Naive thymus-derived CD4-positive, alpha-beta T cell (primary cell): ENCODE measurements around the gene KRTDAP. TPM values are rescaled to one million over a fixed set of nuclear protein-coding genes. Genes with fewer than 3 reads are reported as not detected.

Source experiments
- ATAC-seq: fragments of 150-1000 bp; cut with Tn5 transposase; 2 replicates; pipeline ENCODE4 v1.10.0; 2021; ENCODE audit warnings: mild to moderate bottlenecking, moderate library complexity
- CTCF ChIA-PET: fragments of 350-600 bp; sonication (Branson Sonifier 250); formaldehyde crosslinking; loops from one replicate; lab custom pipeline; 2021; ENCODE audit warnings: antibody characterized with exemption; lab: Charles Lee
- POLR2A ChIA-PET: fragments of 350-600 bp; sonication (Branson Sonifier 250); formaldehyde crosslinking; loops from one replicate; lab custom pipeline; 2021; ENCODE audit warnings: antibody characterized with exemption, inconsistent platforms; lab: Charles Lee
- DNase-seq, 9 donors: peaks; one replicate each; pipeline versions ENCODE4 v3.0.0 to v3.0.0-alpha.2; 2020 to 2022; ENCODE audit warnings: mixed read lengths in 1 of 9
- H3K27ac ChIP-seq: one replicate; pipeline ENCODE4 v1.7.0; 2013; ENCODE audit warnings: mild to moderate bottlenecking, low read depth, low read length, moderate library complexity
- H3K27me3 ChIP-seq, 2 donors: one replicate each; pipeline ENCODE4 v1.7.0; 2013; ENCODE audit warnings: low read length in 2 of 2, mild to moderate bottlenecking in 2 of 2, moderate library complexity in 2 of 2; ENCODE audit not compliant: control insufficient read depth in 2 of 2, insufficient read depth in 2 of 2
- H3K36me3 ChIP-seq, 3 experiments: 1 replicate in 2 of 3; 2 replicates in 1 of 3; pipeline ENCODE4 v1.7.0; 2013; ENCODE audit warnings: low read length in 3 of 3, mild to moderate bottlenecking in 3 of 3, moderate library complexity in 1 of 3; ENCODE audit not compliant: insufficient read depth in 3 of 3, control insufficient read depth in 2 of 3
- H3K4me1 ChIP-seq, 2 donors: one replicate each; pipeline ENCODE4 v1.7.0; 2013; ENCODE audit warnings: low read length in 2 of 2, mild to moderate bottlenecking in 2 of 2, moderate library complexity in 1 of 2; ENCODE audit not compliant: control insufficient read depth in 2 of 2, insufficient read depth in 2 of 2
- H3K4me3 ChIP-seq: 2 replicates; pipeline ENCODE4 v1.7.0; 2013; ENCODE audit warnings: mild to moderate bottlenecking, low read length
- H3K9me3 ChIP-seq, 3 experiments: 1 replicate in 2 of 3; 2 replicates in 1 of 3; pipeline ENCODE4 v1.7.0; 2013; ENCODE audit warnings: low read length in 3 of 3; ENCODE audit not compliant: control insufficient read depth in 2 of 3
- H3K27ac Mint-ChIP-seq, 9 donors: one replicate each; pipeline ENCODE4 v1.8.0; 2020 to 2022; ENCODE audit warnings: mixed read lengths in 9 of 9, mild to moderate bottlenecking in 8 of 9, moderate library complexity in 5 of 9, inconsistent platforms in 2 of 9
- H3K27me3 Mint-ChIP-seq, 5 donors: one replicate each; pipeline ENCODE4 v1.8.0; 2021 to 2022; ENCODE audit warnings: mixed read lengths in 5 of 5, mild to moderate bottlenecking in 1 of 5
- H3K36me3 Mint-ChIP-seq, 5 donors: one replicate each; pipeline ENCODE4 v1.8.0; 2020 to 2022; ENCODE audit warnings: mixed read lengths in 5 of 5, mild to moderate bottlenecking in 3 of 5, inconsistent platforms in 1 of 5
- H3K4me1 Mint-ChIP-seq, 7 donors: one replicate each; pipeline ENCODE4 v1.8.0; 2020 to 2022; ENCODE audit warnings: mixed read lengths in 7 of 7, mild to moderate bottlenecking in 3 of 7, inconsistent platforms in 1 of 7
- H3K4me3 Mint-ChIP-seq, 10 donors: one replicate each; pipeline ENCODE4 v1.8.0; 2020 to 2022; ENCODE audit warnings: mild to moderate bottlenecking in 10 of 10, mixed read lengths in 10 of 10, moderate library complexity in 6 of 10, inconsistent platforms in 2 of 10
- H3K9me3 Mint-ChIP-seq, 11 donors: one replicate each; pipeline ENCODE4 v1.8.0; 2020 to 2022; ENCODE audit warnings: mixed read lengths in 11 of 11, mild to moderate bottlenecking in 4 of 11, inconsistent platforms in 1 of 11, moderate library complexity in 1 of 11
- intact Hi-C, 2 donors: fragments of 100-400 bp; cut with micrococcal nuclease; formaldehyde crosslinking; loops; one replicate each; pipeline ENCODE4 v1.15.1; 2023
- polyA plus RNA-seq, 2 donors: library from polyadenylated mRNA; unstranded; fragments of 300-500 nt; fragmentation: Illumina TruSeq; gene quantifications; one replicate each; pipeline ENCODE4 v1.2.3, GENCODE V29; 2021
- total RNA-seq, 6 experiments: library from RNA in 5 of 6; stranded (reverse) in 5 of 6; gene quantifications; 1 replicate in 5 of 6; 2 replicates in 1 of 6; pipeline ENCODE4 v1.2.3 and lab custom pipeline; 2021 to 2026

Gene KRTDAP
- total and polyA plus RNA-seq, 7 experiments from 2014 or later = not detected

DNA sequence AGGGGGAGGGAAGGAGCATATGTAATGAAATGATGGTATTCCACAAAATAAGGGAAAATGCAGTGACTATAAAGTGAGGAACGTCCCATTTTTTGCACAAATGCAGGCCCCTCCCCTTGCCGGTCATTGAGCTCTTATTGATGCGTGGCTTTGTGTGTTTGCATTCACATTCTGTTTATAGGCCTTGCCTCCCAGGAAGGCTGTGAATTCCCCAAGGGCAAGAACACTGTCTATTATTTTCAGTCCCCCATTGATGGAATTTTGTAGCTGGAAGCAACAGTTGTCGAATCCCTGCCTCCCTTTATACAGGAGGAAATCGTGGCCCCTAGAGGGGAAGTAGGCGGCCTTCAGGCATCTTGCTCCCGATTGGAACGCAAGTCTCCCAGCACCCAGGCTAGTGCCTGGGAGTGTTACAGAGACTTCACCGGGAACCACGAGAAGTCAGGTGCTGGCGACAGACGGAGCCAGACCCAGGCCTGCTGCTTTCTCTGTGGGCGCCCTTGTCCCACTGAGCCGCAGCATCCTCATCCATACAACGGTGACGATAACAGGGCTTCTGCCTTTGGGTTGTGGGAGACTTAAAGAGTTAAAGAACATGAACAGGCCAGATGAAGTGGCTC is 31.0 kb upstream of the KRTDAP start:
- no peak overlapping the region for H3K27ac Mint-ChIP-seq
- Histone ChIP-seq H3K36me3 (no peaks in the 10 kb centered on the region), H3K4me3 (no peak overlapping the region), H3K9me3 (no peaks in the 10 kb centered on the region), H3K4me1 (no peaks in the 10 kb centered on the region), H3K27me3 (no peaks in the 10 kb centered on the region), H3K27ac (no peak overlapping the region)
- peaks cover 0 to 2% (median 0%) of the 10 kb centered on the region in 7 donors for H3K4me1 Mint-ChIP-seq
- ATAC-seq (no peak), DNase-seq (no peak)
- H3K4me3 Mint-ChIP-seq = no peak overlapping the region
- H3K27me3 Mint-ChIP-seq = peaks cover 0 to 13% (median 7%) of the 10 kb centered on the region in 5 donors
- no peaks in the 10 kb centered on the region for H3K9me3 Mint-ChIP-seq
- no peaks in the 10 kb centered on the region for H3K36me3 Mint-ChIP-seq
- intact Hi-C loops = no loop called here
- CTCF ChIA-PET = interaction anchor here (0.6 to 1.4 kb wide), 2 partner anchors 11 to 17 kb away, joined by 6 to 7 read pairs; no protein-coding TSS in a partner anchor
- POLR2A ChIA-PET = no interaction called here

DNA sequence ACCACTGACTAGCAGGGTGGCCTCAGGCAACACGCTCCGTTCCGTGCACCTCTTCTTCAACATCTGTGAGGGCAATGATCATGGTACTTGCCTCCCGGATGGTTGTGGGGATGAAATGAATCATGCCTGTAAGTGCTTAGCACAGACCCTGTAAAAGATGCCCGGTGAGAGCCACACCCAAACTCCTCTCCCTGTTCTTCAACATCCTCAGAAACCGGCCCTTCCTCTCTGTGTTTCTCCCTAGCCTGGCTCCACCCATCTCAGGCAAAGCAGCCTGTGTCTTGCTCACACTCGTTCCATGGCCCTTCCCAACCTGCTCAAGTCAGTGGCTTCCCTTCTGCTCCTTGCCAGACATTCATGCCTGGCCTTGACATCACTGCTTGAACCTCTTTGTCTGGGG is 29.0 kb upstream of the KRTDAP start:
- intact Hi-C loops = no loop called here
- POLR2A ChIA-PET = no interaction called here

DNA sequence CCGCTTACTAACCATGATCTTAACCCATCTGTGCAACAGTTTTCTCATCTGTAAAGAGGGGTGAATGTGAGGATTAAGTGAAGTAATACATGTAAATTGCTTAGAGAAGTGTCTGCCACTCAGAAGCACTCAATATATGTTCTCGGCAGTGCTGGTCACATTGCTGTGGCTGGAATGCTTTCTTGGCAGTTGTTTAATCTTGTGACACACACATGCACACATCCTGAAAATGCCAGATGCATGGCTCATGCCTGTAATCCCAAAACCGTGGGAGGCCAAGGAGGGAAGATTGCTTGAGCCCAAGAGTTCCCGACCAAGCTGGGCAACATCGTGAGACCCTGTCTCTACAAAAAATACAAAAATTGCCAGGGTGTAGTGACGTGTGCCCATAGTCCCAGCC is 28.0 kb upstream of the KRTDAP start:
- no peak overlapping the region for H3K27ac Mint-ChIP-seq
- peaks cover 0 to 5% (median 0%) of the 10 kb centered on the region in 7 donors for H3K4me1 Mint-ChIP-seq
- no peak overlapping the region for H3K4me3 ChIP-seq
- H3K27ac ChIP-seq = no peak overlapping the region
- H3K9me3 Mint-ChIP-seq = no peaks in the 10 kb centered on the region
- DNase-seq (no peak), ATAC-seq (no peak)
- H3K36me3 Mint-ChIP-seq = no peaks in the 10 kb centered on the region
- H3K4me3 Mint-ChIP-seq = no peak overlapping the region
- no peaks in the 10 kb centered on the region for H3K36me3 ChIP-seq
- intact Hi-C loops = no loop called here
- no peaks in the 10 kb centered on the region for H3K4me1 ChIP-seq
- H3K27me3 ChIP-seq = no peaks in the 10 kb centered on the region
- ChIA-PET POLR2A (no interaction called here), CTCF (interaction anchor here (0.8 kb wide), 1 partner anchor 20 kb away, joined by 3 read pairs; no protein-coding TSS in a partner anchor)
- no peaks in the 10 kb centered on the region for H3K9me3 ChIP-seq
- H3K27me3 Mint-ChIP-seq = peaks cover 0 to 17% (median 12%) of the 10 kb centered on the region in 5 donors

More for the DNA sequence above, 29.0 kb upstream of the KRTDAP start:
- H3K36me3 ChIP-seq = no peaks in the 10 kb centered on the region
- H3K9me3 ChIP-seq = no peaks in the 10 kb centered on the region
- ATAC-seq (no peak), DNase-seq (no peak)
- CTCF ChIA-PET = no interaction called here
- no peaks in the 10 kb centered on the region for H3K36me3 Mint-ChIP-seq
- no peak overlapping the region for H3K4me3 Mint-ChIP-seq
- no peak overlapping the region for H3K27ac Mint-ChIP-seq
- H3K27me3 Mint-ChIP-seq = peaks cover 0 to 15% (median 10%) of the 10 kb centered on the region in 5 donors
- H3K27ac ChIP-seq = no peak overlapping the region
- H3K4me1 ChIP-seq = no peaks in the 10 kb centered on the region
- H3K4me3 ChIP-seq = no peak overlapping the region
- no peaks in the 10 kb centered on the region for H3K27me3 ChIP-seq
- no peaks in the 10 kb centered on the region for H3K9me3 Mint-ChIP-seq
- peaks cover 0 to 5% (median 0%) of the 10 kb centered on the region in 7 donors for H3K4me1 Mint-ChIP-seq

DNA sequence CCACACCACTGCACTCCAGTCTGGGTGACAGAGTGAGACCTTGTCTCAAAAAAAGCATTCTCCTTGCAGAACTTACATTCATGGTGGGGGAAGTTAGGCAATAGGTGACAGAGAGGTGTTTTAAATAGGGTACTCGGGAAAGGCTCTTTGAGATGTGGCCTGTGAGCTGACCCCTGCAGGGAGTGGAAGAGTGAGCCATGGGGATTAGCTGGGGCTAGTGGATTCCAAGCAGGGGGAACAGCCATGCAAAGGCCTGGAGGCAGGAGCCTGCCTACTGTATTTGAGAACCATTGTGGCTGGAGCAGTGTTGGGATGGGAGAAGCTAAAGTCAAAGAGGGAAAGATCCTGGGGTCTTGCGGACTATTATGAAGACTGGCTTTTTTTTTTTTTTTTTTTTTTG is 27.1 kb upstream of the KRTDAP start:
- Mint-ChIP-seq H3K4me3 (no peak overlapping the region), H3K27ac (no peak overlapping the region), H3K9me3 (no peaks in the 10 kb centered on the region), H3K27me3 (peaks cover 0 to 25% (median 19%) of the 10 kb centered on the region in 5 donors), H3K36me3 (no peaks in the 10 kb centered on the region), H3K4me1 (peaks cover 0 to 5% (median 0%) of the 10 kb centered on the region in 7 donors)
- intact Hi-C loops = no loop called here
- H3K4me1 ChIP-seq = no peaks in the 10 kb centered on the region
- DNase-seq = no peak
- ATAC-seq = no peak
- no peaks in the 10 kb centered on the region for H3K27me3 ChIP-seq
- POLR2A ChIA-PET = no interaction called here
- no peaks in the 10 kb centered on the region for H3K36me3 ChIP-seq
- H3K9me3 ChIP-seq = no peaks in the 10 kb centered on the region
- no peak overlapping the region for H3K4me3 ChIP-seq
- CTCF ChIA-PET = no interaction called here
- H3K27ac ChIP-seq = no peak overlapping the region

DNA sequence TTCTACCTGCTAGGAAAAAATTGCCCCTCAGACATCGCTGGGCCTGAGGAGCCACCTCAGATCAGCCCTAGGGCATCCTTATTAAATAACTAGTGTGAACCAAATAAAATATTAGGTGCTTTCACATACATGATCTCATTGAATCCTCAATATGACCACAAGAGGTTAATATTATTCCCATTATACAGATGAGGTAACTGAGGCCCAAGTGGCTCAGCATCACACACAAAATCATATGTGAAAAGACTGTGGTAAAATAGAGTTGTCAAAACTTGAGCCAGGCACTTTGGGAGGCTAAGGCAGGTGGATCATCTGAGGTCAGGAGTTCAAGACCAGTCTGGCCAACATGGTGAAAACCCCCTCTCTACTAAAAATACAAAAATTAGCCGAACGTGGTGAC is 26.0 kb upstream of the KRTDAP start:
- Histone ChIP-seq H3K4me1 (no peaks in the 10 kb centered on the region), H3K27me3 (no peaks in the 10 kb centered on the region), H3K36me3 (no peaks in the 10 kb centered on the region), H3K4me3 (no peak overlapping the region), H3K9me3 (no peaks in the 10 kb centered on the region), H3K27ac (no peak overlapping the region)
- CTCF ChIA-PET = no interaction called here
- DNase-seq = no peak
- no peak for ATAC-seq
- Mint-ChIP-seq H3K36me3 (no peaks in the 10 kb centered on the region), H3K9me3 (no peaks in the 10 kb centered on the region), H3K27ac (no peak overlapping the region), H3K27me3 (peaks cover 0 to 34% (median 22%) of the 10 kb centered on the region in 5 donors), H3K4me3 (no peak overlapping the region), H3K4me1 (peaks cover 0 to 5% (median 0%) of the 10 kb centered on the region in 7 donors)
- intact Hi-C loops = no loop called here
- POLR2A ChIA-PET = interaction anchor here (0.6 kb wide), 1 partner anchor 1314 kb away, joined by 3 read pairs; no protein-coding TSS in a partner anchor

DNA sequence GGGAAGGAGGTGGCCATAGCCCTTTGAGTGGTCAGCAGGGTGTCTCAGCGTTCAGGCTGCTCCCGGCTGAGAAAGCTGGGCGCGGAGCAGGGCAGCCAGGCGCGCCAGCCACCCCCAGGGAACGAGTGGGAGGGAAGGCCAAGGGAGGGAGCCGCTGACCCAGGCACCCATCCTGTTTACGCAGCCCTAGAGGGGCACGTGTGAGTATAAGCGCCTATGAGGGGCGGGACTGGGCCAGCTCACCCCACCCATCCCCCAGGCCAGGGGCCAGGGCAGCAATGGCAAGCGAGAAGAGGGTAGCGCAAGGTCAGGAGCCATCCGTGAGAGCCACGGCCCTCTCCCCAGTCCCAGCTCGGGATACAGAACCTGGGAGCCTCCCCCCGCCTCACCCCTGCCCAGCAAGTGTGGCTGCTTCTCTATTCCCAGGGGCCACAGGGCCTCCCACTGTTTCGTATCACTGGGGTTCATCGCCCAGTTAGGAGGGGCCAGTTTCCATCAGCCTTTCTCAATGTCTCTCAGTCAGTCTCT is 24.1 kb upstream of the KRTDAP start:
- Histone ChIP-seq H3K36me3 (no peaks in the 10 kb centered on the region), H3K27ac (no peak overlapping the region)
- no peak for ATAC-seq

More for the DNA sequence above, 24.1 kb upstream of the KRTDAP start:
- CTCF ChIA-PET = no interaction called here
- Histone ChIP-seq H3K9me3 (no peaks in the 10 kb centered on the region), H3K4me1 (peaks cover 10 to 15% of the 10 kb centered on the region in 2 donors), H3K27me3 (peaks cover 0 to 4% of the 10 kb centered on the region in 2 donors), H3K4me3 (no peak overlapping the region)
- Mint-ChIP-seq H3K27ac (no peak overlapping the region), H3K36me3 (no peaks in the 10 kb centered on the region), H3K9me3 (no peaks in the 10 kb centered on the region), H3K27me3 (peaks cover 0 to 46% (median 22%) of the 10 kb centered on the region in 5 donors), H3K4me1 (peaks cover 7 to 13% (median 11%) of the 10 kb centered on the region in 7 donors), H3K4me3 (no peak overlapping the region)
- intact Hi-C loops = no loop called here
- DNase-seq = no peak
- POLR2A ChIA-PET = no interaction called here
